ENCODE measurements around the gene SSBP2. TPM values are rescaled to one million over a fixed set of nuclear protein-coding genes. Genes with fewer than 3 reads are reported as not detected.

SSBP2 gene
- total and polyA plus RNA-seq, 2 donors (not counting 1 experiment from before 2014, with no cell fraction given) = 44.4 to 63.1 TPM

- no peak overlapping the region for H3K4me2 ChIP-seq (ENCODE audit: extremely low read depth, insufficient read depth, low read length)
Measured at GRCh38 chr5:81752644-81752963, 1.7 kb upstream of the SSBP2 start.

GRCh38 chr5:81751836-81752643, 1.1 kb upstream of the SSBP2 start:
- Histone ChIP-seq H3K27me3 (ENCODE audit: control insufficient read depth, insufficient read depth, low read length) (no peaks in the 10 kb centered on the region), H3K36me3 (ENCODE audit: control insufficient read depth, insufficient read depth, low read length) (no peaks in the 10 kb centered on the region), H3K79me2 (ENCODE audit: control insufficient read depth, insufficient read depth, low read length) (peaks cover 23% of the 10 kb centered on the region), H3K9me3 (ENCODE audit: control insufficient read depth, insufficient read depth, low read depth, low read length) (no peaks in the 10 kb centered on the region), H3K4me2 (ENCODE audit: extremely low read depth, insufficient read depth, low read length) (peak overlapping the region; percentile 84), H2AFZ (ENCODE audit: low read length) (peak overlapping the region; percentile 63), H3K27ac (ENCODE audit: insufficient read depth, low read length) (peak overlapping the region; percentile 95), H3K9ac (ENCODE audit: insufficient read depth, low read length) (peak overlapping the region; percentile 86), H3K4me1 (ENCODE audit: control insufficient read depth, extremely low read depth, insufficient read depth, low read length) (peaks cover 8% of the 10 kb centered on the region), H4K20me1 (ENCODE audit: control insufficient read depth, extremely low read depth, insufficient read depth, low read length) (peaks cover 2% of the 10 kb centered on the region), H3K4me3 (replicated peaks in 1 of 4; ENCODE audit: control extremely low read depth in 1 of 4, insufficient read depth in 1 of 4, low read depth in 3 of 4, low read length in 4 of 4) (peak overlapping the region in 3 of 4 experiments; percentile 37 to 52 (median 46))
- DNase-seq (ENCODE audit: low read depth in 2 of 2) = peak in 1 of 2 donors; percentile 21
- TF ChIP-seq CTCF (conservative IDR thresholded peaks at IDR 0.05 in 1 of 2, IDR thresholded peaks at IDR 0.05 in 1 of 2; ENCODE audit: low read depth in 1 of 2, low read length in 2 of 2) (no peak), EZH2 (IDR thresholded peaks at IDR 0.05; ENCODE audit: low read length, missing control alignments) (no peak)

More at GRCh38 chr5:81752644-81752963, 1.7 kb upstream of the SSBP2 start:
- Histone ChIP-seq H3K27ac (ENCODE audit: insufficient read depth, low read length) (no peak overlapping the region), H3K4me3 (replicated peaks in 1 of 4; ENCODE audit: control extremely low read depth in 1 of 4, insufficient read depth in 1 of 4, low read depth in 3 of 4, low read length in 4 of 4) (no peak overlapping the region), H3K9me3 (ENCODE audit: control insufficient read depth, insufficient read depth, low read depth, low read length) (no peaks in the 10 kb centered on the region), H4K20me1 (ENCODE audit: control insufficient read depth, extremely low read depth, insufficient read depth, low read length) (no peaks in the 10 kb centered on the region), H3K79me2 (ENCODE audit: control insufficient read depth, insufficient read depth, low read length) (peaks cover 17% of the 10 kb centered on the region), H3K9ac (ENCODE audit: insufficient read depth, low read length) (no peak overlapping the region), H3K36me3 (ENCODE audit: control insufficient read depth, insufficient read depth, low read length) (no peaks in the 10 kb centered on the region), H2AFZ (ENCODE audit: low read length) (no peak overlapping the region), H3K27me3 (ENCODE audit: control insufficient read depth, insufficient read depth, low read length) (no peaks in the 10 kb centered on the region), H3K4me1 (ENCODE audit: control insufficient read depth, extremely low read depth, insufficient read depth, low read length) (peaks cover 7% of the 10 kb centered on the region)
- no peak for DNase-seq (ENCODE audit: low read depth in 2 of 2)
- TF ChIP-seq CTCF (conservative IDR thresholded peaks at IDR 0.05 in 1 of 2, IDR thresholded peaks at IDR 0.05 in 1 of 2; ENCODE audit: low read depth in 1 of 2, low read length in 2 of 2) (no peak), EZH2 (IDR thresholded peaks at IDR 0.05; ENCODE audit: low read length, missing control alignments) (no peak)

- no peak for DNase-seq (ENCODE audit: low read depth in 2 of 2)
- Histone ChIP-seq H2AFZ (ENCODE audit: low read length) (peak overlapping the region; percentile 41), H3K79me2 (ENCODE audit: control insufficient read depth, insufficient read depth, low read length) (peaks cover 30% of the 10 kb centered on the region), H4K20me1 (ENCODE audit: control insufficient read depth, extremely low read depth, insufficient read depth, low read length) (peaks cover 2% of the 10 kb centered on the region), H3K27me3 (ENCODE audit: control insufficient read depth, insufficient read depth, low read length) (no peaks in the 10 kb centered on the region), H3K4me1 (ENCODE audit: control insufficient read depth, extremely low read depth, insufficient read depth, low read length) (peaks cover 7% of the 10 kb centered on the region), H3K9me3 (ENCODE audit: control insufficient read depth, insufficient read depth, low read depth, low read length) (no peaks in the 10 kb centered on the region), H3K27ac (ENCODE audit: insufficient read depth, low read length) (peak overlapping the region; percentile 82), H3K36me3 (ENCODE audit: control insufficient read depth, insufficient read depth, low read length) (no peaks in the 10 kb centered on the region), H3K4me3 (replicated peaks in 1 of 4; ENCODE audit: control extremely low read depth in 1 of 4, insufficient read depth in 1 of 4, low read depth in 3 of 4, low read length in 4 of 4) (peak overlapping the region; percentile 34 to 73 (median 56)), H3K4me2 (ENCODE audit: extremely low read depth, insufficient read depth, low read length) (no peak overlapping the region), H3K9ac (ENCODE audit: insufficient read depth, low read length) (peak overlapping the region; percentile 82)
- TF ChIP-seq EZH2 (IDR thresholded peaks at IDR 0.05; ENCODE audit: low read length, missing control alignments) = no peak
- no peak for TF ChIP-seq CTCF (conservative IDR thresholded peaks at IDR 0.05 in 1 of 2, IDR thresholded peaks at IDR 0.05 in 1 of 2; ENCODE audit: low read depth in 1 of 2, low read length in 2 of 2)
Measured at GRCh38 chr5:81750308-81751008, 439 bp downstream of the SSBP2 start.
